HUES48 (cell line): ENCODE results near the gene FLYWCH2.
A peak's percentile ranks its signal among the peaks of the same experiment; 100 is the strongest.

Experiments
- H3K27ac ChIP-seq: one replicate; pipeline ENCODE4 v1.7.0; 2013; ENCODE audit warnings: low read depth, low read length, inconsistent platforms
- H3K27me3 ChIP-seq: 2 replicates; pipeline ENCODE4 v1.6.1; 2013; ENCODE audit warnings: mild to moderate bottlenecking, low read length; ENCODE audit not compliant: control insufficient read depth, insufficient read depth
- H3K36me3 ChIP-seq: 2 replicates; pipeline ENCODE4 v1.6.1; 2013; ENCODE audit warnings: low read length; ENCODE audit not compliant: control insufficient read depth, insufficient read depth
- H3K4me1 ChIP-seq: 2 replicates; pipeline ENCODE4 v1.6.1; 2013; ENCODE audit warnings: mild to moderate bottlenecking, low read length; ENCODE audit not compliant: control insufficient read depth, insufficient read depth
- H3K4me3 ChIP-seq: 2 replicates; pipeline ENCODE4 v1.5.1; 2013; ENCODE audit warnings: mild to moderate bottlenecking, low read depth, low read length
- H3K9ac ChIP-seq: 2 replicates; pipeline ENCODE4 v1.6.1; 2013; ENCODE audit warnings: mild to moderate bottlenecking, low read depth, low read length, moderate library complexity
- H3K9me3 ChIP-seq: 2 replicates; pipeline ENCODE4 v1.6.1; 2013; ENCODE audit warnings: low read length; ENCODE audit not compliant: control insufficient read depth, insufficient read depth

Gene FLYWCH2

GRCh38 chr16:2895813-2896212 lies 12.8 kb downstream of the FLYWCH2 start:
- Histone ChIP-seq H3K9ac (no peak overlapping the region), H3K9me3 (no peaks in the 10 kb centered on the region), H3K27me3 (no peaks in the 10 kb centered on the region), H3K4me1 (no peaks in the 10 kb centered on the region), H3K36me3 (0 out of 2 replicates have a peak, but pooled peaks cover 4% of the 10 kb centered on the region), H3K27ac (no peak overlapping the region), H3K4me3 (no peak overlapping the region)

DNA sequence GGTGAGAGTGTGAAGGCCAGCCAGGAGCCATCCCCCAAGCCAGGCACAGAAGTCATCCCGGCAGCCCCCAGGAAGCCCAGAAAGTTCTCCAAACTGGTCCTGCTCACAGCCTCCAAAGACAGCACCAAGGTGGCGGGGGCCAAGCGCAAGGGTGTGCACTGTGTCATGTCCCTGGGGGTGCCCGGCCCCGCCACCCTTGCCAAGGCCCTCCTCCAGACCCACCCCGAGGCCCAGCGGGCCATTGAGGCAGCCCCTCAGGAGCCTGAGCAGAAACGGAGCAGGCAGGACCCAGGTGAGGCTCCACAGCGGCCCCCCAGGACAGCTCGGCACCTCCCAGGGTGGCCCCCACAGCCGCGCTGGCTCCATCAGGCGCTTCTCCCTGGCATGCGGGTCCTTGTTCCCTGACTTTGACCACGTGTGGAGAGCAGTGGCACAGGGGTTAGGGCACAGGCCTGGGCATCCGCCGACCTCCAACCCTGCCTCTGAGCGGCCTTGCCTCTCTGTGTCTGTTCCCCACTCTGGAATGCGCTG lies 13.5 kb downstream of the FLYWCH2 start:
- no peak overlapping the region for H3K27ac ChIP-seq
- H3K4me3 ChIP-seq, result no peak overlapping the region
- H3K27me3 ChIP-seq, result no peaks in the 10 kb centered on the region
- H3K4me1 ChIP-seq, result no peaks in the 10 kb centered on the region
- no peaks in the 10 kb centered on the region for H3K9me3 ChIP-seq
- H3K9ac ChIP-seq, result no peak overlapping the region
- H3K36me3 ChIP-seq, result 0 out of 2 replicates have a peak, but pooled peaks cover 4% of the 10 kb centered on the region

DNA sequence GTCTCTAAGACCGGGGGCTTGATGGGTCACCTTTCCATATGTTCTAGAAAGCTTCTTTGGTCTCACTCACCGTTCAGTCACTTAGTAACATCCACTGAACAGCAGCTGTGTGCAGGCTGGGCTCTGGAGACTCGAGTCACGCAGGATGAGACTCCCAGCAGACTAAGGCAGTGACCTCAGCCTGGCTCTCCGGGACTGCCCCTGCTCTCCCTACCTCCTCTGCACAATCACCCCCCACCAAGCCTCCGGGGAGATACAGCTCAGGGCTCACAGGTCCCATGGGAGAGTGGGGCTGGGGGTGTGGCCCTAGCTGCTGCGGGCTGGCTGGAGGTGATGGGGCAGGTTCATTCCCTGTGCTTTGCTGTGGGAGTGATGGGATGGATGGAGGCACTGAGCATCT lies 14.1 kb downstream of the FLYWCH2 start:
- Histone ChIP-seq H3K4me1 (no peaks in the 10 kb centered on the region), H3K27me3 (no peaks in the 10 kb centered on the region), H3K27ac (no peak overlapping the region), H3K9ac (no peak overlapping the region), H3K9me3 (no peaks in the 10 kb centered on the region), H3K4me3 (no peak overlapping the region), H3K36me3 (0 out of 2 replicates have a peak, but pooled peaks cover 4% of the 10 kb centered on the region)

- Histone ChIP-seq H3K36me3 (0 out of 2 replicates have a peak, but pooled peaks cover 4% of the 10 kb centered on the region), H3K27ac (no peak overlapping the region), H3K4me1 (peaks cover 3% of the 10 kb centered on the region; the same call in 1 of the 2 replicates), H3K27me3 (no peaks in the 10 kb centered on the region), H3K4me3 (no peak overlapping the region), H3K9ac (no peak overlapping the region), H3K9me3 (no peaks in the 10 kb centered on the region)
These were observed 16.0 kb downstream of the FLYWCH2 start for GRCh38 chr16:2898831-2899563.

DNA sequence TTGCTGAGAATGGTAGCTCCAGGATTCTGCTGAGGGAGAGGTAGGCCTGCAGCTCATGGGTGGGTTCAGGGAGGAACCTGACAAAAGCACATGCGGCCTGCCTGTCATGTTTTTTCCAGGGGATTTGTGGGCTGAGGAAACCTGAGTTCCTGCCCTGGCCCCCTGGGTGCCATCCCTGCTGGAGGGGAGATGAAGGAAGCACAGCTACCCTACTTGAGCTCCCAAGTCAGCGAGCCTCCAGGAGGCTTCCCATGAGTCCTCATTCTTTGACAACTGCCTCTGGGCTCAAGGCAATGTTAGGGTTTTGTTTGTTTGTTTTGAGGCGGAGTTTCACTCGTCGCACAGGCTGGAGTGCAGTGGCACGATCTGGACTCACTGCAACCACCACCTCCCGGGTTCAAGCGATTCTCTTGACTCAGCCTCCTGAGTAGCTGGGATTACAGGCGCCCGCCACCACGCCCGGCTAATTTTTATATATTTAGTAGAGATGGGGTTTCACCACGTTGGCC lies 16.6 kb downstream of the FLYWCH2 start:
- Histone ChIP-seq H3K36me3 (0 out of 2 replicates have a peak, but pooled peaks cover 4% of the 10 kb centered on the region), H3K4me1 (peaks cover 4% of the 10 kb centered on the region; the same call in 1 of the 2 replicates), H3K27ac (no peak overlapping the region), H3K9me3 (no peaks in the 10 kb centered on the region), H3K9ac (no peak overlapping the region), H3K27me3 (no peaks in the 10 kb centered on the region), H3K4me3 (no peak overlapping the region)

DNA sequence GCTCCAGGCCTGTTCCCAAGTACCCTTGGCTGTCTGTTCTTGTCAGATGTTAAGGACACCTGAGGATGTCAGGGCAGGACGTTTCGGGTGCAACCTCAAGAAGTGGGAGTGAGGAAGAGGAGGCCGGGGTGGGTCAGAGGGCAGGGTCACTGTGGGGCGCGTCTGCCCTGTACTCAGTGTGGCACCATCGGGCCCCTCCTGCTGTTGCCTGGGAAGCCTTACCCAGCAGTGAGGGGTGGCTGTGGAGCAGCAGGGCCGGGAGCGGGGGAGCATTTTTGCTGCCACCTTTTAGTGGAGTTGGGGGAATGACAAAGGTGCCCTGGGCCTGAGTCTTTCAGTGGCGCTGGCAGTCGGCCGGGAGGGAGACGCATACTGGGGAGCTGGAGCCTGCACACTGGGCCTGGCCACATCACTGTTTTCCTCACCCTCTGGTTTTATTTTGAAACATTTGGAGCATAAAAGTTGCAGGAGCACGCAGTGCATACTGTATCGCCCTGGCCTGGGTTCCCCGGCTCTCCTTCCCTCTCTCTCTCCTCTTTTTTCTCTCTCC lies 17.6 kb downstream of the FLYWCH2 start:
- Histone ChIP-seq H3K4me3 (no peak overlapping the region), H3K27me3 (no peaks in the 10 kb centered on the region), H3K27ac (no peak overlapping the region), H3K4me1 (peaks cover 4% of the 10 kb centered on the region; the same call in 1 of the 2 replicates), H3K9me3 (no peaks in the 10 kb centered on the region), H3K36me3 (0 out of 2 replicates have a peak, but pooled peaks cover 4% of the 10 kb centered on the region), H3K9ac (no peak overlapping the region)

- no peaks in the 10 kb centered on the region for H3K27me3 ChIP-seq
- no peak overlapping the region for H3K27ac ChIP-seq
- no peaks in the 10 kb centered on the region for H3K9me3 ChIP-seq
- peaks cover 6% of the 10 kb centered on the region; the same call in 1 of the 2 replicates for H3K4me1 ChIP-seq
- H3K9ac ChIP-seq, result no peak overlapping the region
- H3K4me3 ChIP-seq, result no peak overlapping the region
- H3K36me3 ChIP-seq, result no peaks in the 10 kb centered on the region
These were observed 19.5 kb downstream of the FLYWCH2 start for GRCh38 chr16:2902337-2903130.

GRCh38 chr16:2904100-2904921 lies 21.3 kb downstream of the FLYWCH2 start:
- H3K36me3 ChIP-seq, result no peaks in the 10 kb centered on the region
- H3K4me1 ChIP-seq, result peaks cover 6% of the 10 kb centered on the region; the same call in 1 of the 2 replicates
- H3K27me3 ChIP-seq, result no peaks in the 10 kb centered on the region
- H3K4me3 ChIP-seq, result peak overlapping the region; percentile 98
- peak overlapping the region; percentile 73 for H3K9ac ChIP-seq
- no peaks in the 10 kb centered on the region for H3K9me3 ChIP-seq
- H3K27ac ChIP-seq, result peak overlapping the region; percentile 86

GRCh38 chr16:2904922-2905240 lies 21.9 kb downstream of the FLYWCH2 start:
- H3K9ac ChIP-seq, result peak overlapping the region; percentile 73
- no peaks in the 10 kb centered on the region for H3K36me3 ChIP-seq
- peaks cover 6% of the 10 kb centered on the region; the same call in 1 of the 2 replicates for H3K4me1 ChIP-seq
- H3K27me3 ChIP-seq, result no peaks in the 10 kb centered on the region
- H3K4me3 ChIP-seq, result peak overlapping the region; percentile 98
- no peaks in the 10 kb centered on the region for H3K9me3 ChIP-seq
- peak overlapping the region; percentile 86 for H3K27ac ChIP-seq
